ENCODE measurements around the gene PDGFC. TPM values are rescaled to one million over a fixed set of nuclear protein-coding genes. Genes with fewer than 3 reads are reported as not detected.

PDGFC gene
- polyA plus RNA-seq, 3 donors = 2.5 to 5.0 (median 4.9) TPM

DNA sequence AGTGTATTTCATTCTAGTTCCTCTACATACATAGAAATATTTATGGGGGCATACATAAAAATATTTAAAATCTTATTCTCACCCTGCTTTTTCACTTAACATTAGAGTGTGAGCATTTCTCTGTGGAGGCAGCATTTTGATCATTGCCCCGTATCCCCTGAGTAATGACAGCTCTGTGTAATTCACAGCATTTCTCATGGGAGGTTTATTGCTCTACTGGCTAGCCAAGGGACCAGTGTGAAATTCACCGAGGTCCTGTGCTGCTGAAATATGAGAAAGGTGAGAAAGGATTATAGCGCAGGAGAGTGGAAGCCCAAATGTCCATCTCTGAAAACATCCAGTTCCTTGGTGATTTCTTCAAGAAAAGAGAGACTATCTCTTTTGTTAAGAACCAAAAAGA is 22.9 kb downstream of the PDGFC start:
- H3K4me2 ChIP-seq (replicated peaks; ENCODE audit: extremely low read depth, low read length, poor library complexity, severe bottlenecking) = no peak overlapping the region
- intact Hi-C loops (cut with micrococcal nuclease) = loop anchor here in 1 of 2 donors (10.0 kb wide), 1 partner anchor 54 kb away; no protein-coding TSS in a partner anchor
- no peak overlapping the region for H2AFZ ChIP-seq (ENCODE audit: insufficient read depth, low read depth, low read length, poor library complexity, severe bottlenecking)
- no peaks in the 10 kb centered on the region for H3K36me3 ChIP-seq (replicated peaks in 1 of 2; ENCODE audit: control insufficient read depth in 1 of 2, insufficient read depth in 2 of 2, low read length in 2 of 2)
- DNase-seq = no peak
- H3K79me2 ChIP-seq (ENCODE audit: insufficient read depth, low read length) = peaks cover 4% of the 10 kb centered on the region
- no peak overlapping the region for H3K27ac ChIP-seq (ENCODE audit: low read depth in 1 of 2, low read length in 2 of 2)
- no peaks in the 10 kb centered on the region for H4K20me1 ChIP-seq (ENCODE audit: insufficient read depth, low read length)
- H3K27ac Mint-ChIP-seq = no peak overlapping the region
- TF ChIP-seq, protein P1, sequence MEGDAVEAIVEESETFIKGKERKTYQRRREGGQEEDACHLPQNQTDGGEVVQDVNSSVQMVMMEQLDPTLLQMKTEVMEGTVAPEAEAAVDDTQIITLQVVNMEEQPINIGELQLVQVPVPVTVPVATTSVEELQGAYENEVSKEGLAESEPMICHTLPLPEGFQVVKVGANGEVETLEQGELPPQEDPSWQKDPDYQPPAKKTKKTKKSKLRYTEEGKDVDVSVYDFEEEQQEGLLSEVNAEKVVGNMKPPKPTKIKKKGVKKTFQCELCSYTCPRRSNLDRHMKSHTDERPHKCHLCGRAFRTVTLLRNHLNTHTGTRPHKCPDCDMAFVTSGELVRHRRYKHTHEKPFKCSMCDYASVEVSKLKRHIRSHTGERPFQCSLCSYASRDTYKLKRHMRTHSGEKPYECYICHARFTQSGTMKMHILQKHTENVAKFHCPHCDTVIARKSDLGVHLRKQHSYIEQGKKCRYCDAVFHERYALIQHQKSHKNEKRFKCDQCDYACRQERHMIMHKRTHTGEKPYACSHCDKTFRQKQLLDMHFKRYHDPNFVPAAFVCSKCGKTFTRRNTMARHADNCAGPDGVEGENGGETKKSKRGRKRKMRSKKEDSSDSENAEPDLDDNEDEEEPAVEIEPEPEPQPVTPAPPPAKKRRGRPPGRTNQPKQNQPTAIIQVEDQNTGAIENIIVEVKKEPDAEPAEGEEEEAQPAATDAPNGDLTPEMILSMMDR (IDR thresholded peaks at IDR 0.05) = no peak
- peaks cover 47% of the 10 kb centered on the region for H3K4me1 Mint-ChIP-seq
- H3K9me3 ChIP-seq (replicated peaks in 1 of 2; ENCODE audit: control insufficient read depth in 1 of 2, insufficient read depth in 1 of 2, low read length in 2 of 2) = no peaks in the 10 kb centered on the region
- no peak overlapping the region for H3K4me3 ChIP-seq (replicated peaks in 1 of 3; ENCODE audit: low read depth in 2 of 3, low read length in 3 of 3)
- no peak overlapping the region for H3K9ac ChIP-seq (ENCODE audit: insufficient read depth, low read length, poor library complexity, severe bottlenecking)
- peaks cover 4 to 5% of the 10 kb centered on the region in 2 donors for H3K36me3 Mint-ChIP-seq
- H3K27me3 Mint-ChIP-seq (ENCODE audit: low read depth in 3 of 3) = no peaks in the 10 kb centered on the region
- no CpG with 5 or more reads among the region's 3 CpGs for WGBS (ENCODE audit: insufficient coverage)
- peaks cover 0 to 2% (median 0%) of the 10 kb centered on the region in 7 donors for H3K9me3 Mint-ChIP-seq
- H3K4me1 ChIP-seq (ENCODE audit: control insufficient read depth in 1 of 2, insufficient read depth in 2 of 2, low read length in 2 of 2) = peaks cover 22 to 32% of the 10 kb centered on the region in 2 donors
- H3K4me3 Mint-ChIP-seq = no peak overlapping the region
- H3K27me3 ChIP-seq (ENCODE audit: control insufficient read depth in 2 of 2, insufficient read depth in 2 of 2, low read length in 2 of 2) = no peaks in the 10 kb centered on the region

GRCh38 chr4:156948133-156948532 is 23.5 kb downstream of the PDGFC start:
- H3K27ac Mint-ChIP-seq = no peak overlapping the region
- Histone ChIP-seq H3K9me3 (replicated peaks in 1 of 2; ENCODE audit: control insufficient read depth in 1 of 2, insufficient read depth in 1 of 2, low read length in 2 of 2) (no peaks in the 10 kb centered on the region), H3K9ac (ENCODE audit: insufficient read depth, low read length, poor library complexity, severe bottlenecking) (no peak overlapping the region), H3K79me2 (ENCODE audit: insufficient read depth, low read length) (peaks cover 4% of the 10 kb centered on the region), H3K4me3 (replicated peaks in 1 of 3; ENCODE audit: low read depth in 2 of 3, low read length in 3 of 3) (no peak overlapping the region), H3K36me3 (replicated peaks in 1 of 2; ENCODE audit: control insufficient read depth in 1 of 2, insufficient read depth in 2 of 2, low read length in 2 of 2) (no peaks in the 10 kb centered on the region), H4K20me1 (ENCODE audit: insufficient read depth, low read length) (no peaks in the 10 kb centered on the region), H3K27ac (ENCODE audit: low read depth in 1 of 2, low read length in 2 of 2) (no peak overlapping the region), H2AFZ (ENCODE audit: insufficient read depth, low read depth, low read length, poor library complexity, severe bottlenecking) (no peak overlapping the region), H3K4me2 (replicated peaks; ENCODE audit: extremely low read depth, low read length, poor library complexity, severe bottlenecking) (no peak overlapping the region), H3K27me3 (ENCODE audit: control insufficient read depth in 2 of 2, insufficient read depth in 2 of 2, low read length in 2 of 2) (no peaks in the 10 kb centered on the region), H3K4me1 (ENCODE audit: control insufficient read depth in 1 of 2, insufficient read depth in 2 of 2, low read length in 2 of 2) (peaks cover 22 to 32% of the 10 kb centered on the region in 2 donors)
- no peak for DNase-seq
- peaks cover 4 to 5% of the 10 kb centered on the region in 2 donors for H3K36me3 Mint-ChIP-seq
- H3K9me3 Mint-ChIP-seq = peaks cover 0 to 2% (median 0%) of the 10 kb centered on the region in 7 donors
- H3K4me3 Mint-ChIP-seq = no peak overlapping the region
- H3K27me3 Mint-ChIP-seq (ENCODE audit: low read depth in 3 of 3) = no peaks in the 10 kb centered on the region
- H3K4me1 Mint-ChIP-seq = peaks cover 46% of the 10 kb centered on the region
- WGBS (ENCODE audit: insufficient coverage) = no CpG with 5 or more reads among the region's 6 CpGs
- intact Hi-C loops (cut with micrococcal nuclease) = loop anchor here in 1 of 2 donors (10.0 kb wide), 1 partner anchor 53 kb away; no protein-coding TSS in a partner anchor
- TF ChIP-seq, protein P1 (IDR thresholded peaks at IDR 0.05) = no peak

All from CD14-positive monocyte (primary cell).